Upper lobe of right lung (tissue), 1 donor: ENCODE data around the gene ACOT7. TPM values are rescaled to one million over a fixed set of nuclear protein-coding genes. Genes with fewer than 3 reads are reported as not detected.

Source experiments
- ATAC-seq: fragments of 200-7000 bp; cut with Tn5 transposase; one replicate; pipeline ENCODE4 v1.9.1; 2020; ENCODE audit warnings: mild to moderate bottlenecking, moderate library complexity
- DNase-seq: peaks from one replicate; pipeline ENCODE4 v3.0.0-alpha.2; 2020
- H3K27ac ChIP-seq: fragments of 200-600 bp; one replicate; pipeline ENCODE4 v1.8.0; 2022
- H3K27me3 ChIP-seq: fragments of 200-600 bp; one replicate; pipeline ENCODE4 v1.8.0; 2022; ENCODE audit warnings: mild to moderate bottlenecking
- H3K36me3 ChIP-seq: fragments of 200-600 bp; one replicate; pipeline ENCODE4 v1.8.0; 2022
- H3K4me1 ChIP-seq: fragments of 200-600 bp; one replicate; pipeline ENCODE4 v1.8.0; 2022
- H3K4me3 ChIP-seq: fragments of 200-600 bp; one replicate; pipeline ENCODE4 v1.8.0; 2022; ENCODE audit warnings: mild to moderate bottlenecking
- H3K9me3 ChIP-seq: fragments of 200-600 bp; one replicate; pipeline ENCODE4 v1.8.0; 2022
- CTCF ChIP-seq: fragments of 200-600 bp; IDR thresholded peaks from one replicate; pipeline ENCODE4 v1.8.0; 2022; ENCODE audit warnings: antibody characterized with exemption
- intact Hi-C: fragments of 100-400 bp; cut with DNase I; formaldehyde crosslinking; loops from one replicate; pipeline ENCODE4 v1.11.0; 2022
- total RNA-seq: library from RNA; stranded (reverse); fragmentation: NEBNext Ultra II Directional; extraction: Animal tissue kit (Norgen Biotek cat#: 25700); gene quantifications from one replicate; pipeline ENCODE4 v1.2.1, GENCODE V29; 2021
- donor health status: DM: no; HTN: yes; CAD: no; lungs with severe emphysema.

The ACOT7 gene
- total RNA-seq, 1 donor from 2014 or later: 22.8 TPM

GRCh38 chr1:6358757-6359201, 34.8 kb downstream of the ACOT7 start:
- Histone ChIP-seq H3K36me3 (no peaks in the 10 kb centered on the region), H3K4me3 (no peak overlapping the region), H3K4me1 (peaks cover 35% of the 10 kb centered on the region), H3K27me3 (no peaks in the 10 kb centered on the region), H3K9me3 (no peaks in the 10 kb centered on the region), H3K27ac (peak overlapping the region; percentile 91)
- no peak for DNase-seq
- intact Hi-C loops: no loop called here
- TF ChIP-seq CTCF: no peak
- peak; percentile 36 for ATAC-seq

GRCh38 chr1:6358144-6358624, 35.4 kb downstream of the ACOT7 start:
- ATAC-seq (peak; percentile 14), DNase-seq (no peak)
- H3K27me3 ChIP-seq: no peaks in the 10 kb centered on the region
- TF ChIP-seq CTCF: no peak
- intact Hi-C loops: no loop called here
- no peaks in the 10 kb centered on the region for H3K9me3 ChIP-seq
- H3K4me1 ChIP-seq: peaks cover 41% of the 10 kb centered on the region
- H3K36me3 ChIP-seq: no peaks in the 10 kb centered on the region
- no peak overlapping the region for H3K4me3 ChIP-seq
- H3K27ac ChIP-seq: peak overlapping the region; percentile 91

GRCh38 chr1:6357243-6357936, 36.2 kb downstream of the ACOT7 start:
- no peak for ATAC-seq
- no peaks in the 10 kb centered on the region for H3K36me3 ChIP-seq
- intact Hi-C loops: no loop called here
- H3K4me1 ChIP-seq: peaks cover 47% of the 10 kb centered on the region
- TF ChIP-seq CTCF: peak; percentile 9
- no peaks in the 10 kb centered on the region for H3K27me3 ChIP-seq
- DNase-seq: no peak
- no peak overlapping the region for H3K27ac ChIP-seq
- H3K4me3 ChIP-seq: no peak overlapping the region
- no peaks in the 10 kb centered on the region for H3K9me3 ChIP-seq

GRCh38 chr1:6355621-6356020, 37.9 kb downstream of the ACOT7 start:
- Histone ChIP-seq H3K36me3 (no peaks in the 10 kb centered on the region), H3K9me3 (no peaks in the 10 kb centered on the region), H3K4me3 (no peak overlapping the region), H3K4me1 (peaks cover 44% of the 10 kb centered on the region), H3K27me3 (no peaks in the 10 kb centered on the region), H3K27ac (no peak overlapping the region)
- TF ChIP-seq CTCF: no peak
- DNase-seq (no peak), ATAC-seq (no peak)
- intact Hi-C loops: no loop called here

- Histone ChIP-seq H3K9me3 (no peaks in the 10 kb centered on the region), H3K27me3 (no peaks in the 10 kb centered on the region), H3K4me1 (peaks cover 35% of the 10 kb centered on the region), H3K4me3 (no peak overlapping the region), H3K36me3 (no peaks in the 10 kb centered on the region), H3K27ac (peak overlapping the region; percentile 51)
- ATAC-seq: no peak
- intact Hi-C loops: no loop called here
- TF ChIP-seq CTCF: no peak
- DNase-seq: no peak
These were observed 38.8 kb downstream of the ACOT7 start for GRCh38 chr1:6354659-6355317.
